ENCODE data around the gene MRPS34.

DNA sequence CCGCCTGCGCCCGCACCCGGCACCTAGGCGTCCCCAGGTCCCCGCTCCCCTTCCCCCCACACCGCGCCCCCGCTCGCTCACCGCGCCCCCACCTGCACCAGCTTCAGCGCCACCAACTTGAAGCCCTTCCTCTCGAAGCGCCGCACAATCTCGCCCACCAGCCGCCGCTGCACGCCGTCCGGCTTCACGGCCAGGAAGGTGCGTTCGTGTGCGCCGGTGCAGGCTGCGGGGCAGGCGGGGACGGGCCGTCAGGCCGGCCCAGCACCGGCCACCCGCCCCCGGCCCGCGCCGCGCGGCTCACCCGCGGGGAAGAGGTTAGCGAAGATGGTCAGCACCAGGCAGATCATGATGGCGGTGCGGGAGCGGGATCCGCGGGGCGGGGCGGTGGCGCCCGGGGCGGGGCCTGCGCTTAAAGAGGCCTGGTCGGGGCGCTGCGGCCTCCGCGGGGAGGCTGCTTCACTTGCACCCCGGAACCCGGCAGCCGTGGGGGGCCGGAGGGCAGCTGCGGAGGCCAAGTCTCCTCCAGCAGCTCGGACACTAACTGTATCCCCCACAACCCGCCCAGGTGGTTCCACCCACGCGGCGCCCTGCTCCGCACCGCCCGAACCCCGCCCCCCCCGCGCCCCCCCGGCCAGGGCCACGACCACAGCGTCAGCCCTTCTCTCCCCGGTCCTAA is 1.6 kb downstream of the MRPS34 start, which contains the start of gene NME3:
- TF ChIP-seq, protein P1, sequence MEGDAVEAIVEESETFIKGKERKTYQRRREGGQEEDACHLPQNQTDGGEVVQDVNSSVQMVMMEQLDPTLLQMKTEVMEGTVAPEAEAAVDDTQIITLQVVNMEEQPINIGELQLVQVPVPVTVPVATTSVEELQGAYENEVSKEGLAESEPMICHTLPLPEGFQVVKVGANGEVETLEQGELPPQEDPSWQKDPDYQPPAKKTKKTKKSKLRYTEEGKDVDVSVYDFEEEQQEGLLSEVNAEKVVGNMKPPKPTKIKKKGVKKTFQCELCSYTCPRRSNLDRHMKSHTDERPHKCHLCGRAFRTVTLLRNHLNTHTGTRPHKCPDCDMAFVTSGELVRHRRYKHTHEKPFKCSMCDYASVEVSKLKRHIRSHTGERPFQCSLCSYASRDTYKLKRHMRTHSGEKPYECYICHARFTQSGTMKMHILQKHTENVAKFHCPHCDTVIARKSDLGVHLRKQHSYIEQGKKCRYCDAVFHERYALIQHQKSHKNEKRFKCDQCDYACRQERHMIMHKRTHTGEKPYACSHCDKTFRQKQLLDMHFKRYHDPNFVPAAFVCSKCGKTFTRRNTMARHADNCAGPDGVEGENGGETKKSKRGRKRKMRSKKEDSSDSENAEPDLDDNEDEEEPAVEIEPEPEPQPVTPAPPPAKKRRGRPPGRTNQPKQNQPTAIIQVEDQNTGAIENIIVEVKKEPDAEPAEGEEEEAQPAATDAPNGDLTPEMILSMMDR (IDR thresholded peaks at IDR 0.05) = no peak
- no peak for TF ChIP-seq POLR2A (IDR thresholded peaks at IDR 0.05)

Measured in lower leg skin (tissue), 3 donors.